ENCODE data around the gene SLC35F5. TPM values are rescaled to one million over a fixed set of nuclear protein-coding genes. Genes with fewer than 3 reads are reported as not detected.
"Not testable (repeated sequence)": the region's sequence is repeated elsewhere in the genome, so short reads cannot be mapped to it uniquely, and the experiment has no call there.

Gene SLC35F5
- total and polyA plus RNA-seq, 7 donors = 23.1 to 86.3 (median 48.9) TPM

DNA sequence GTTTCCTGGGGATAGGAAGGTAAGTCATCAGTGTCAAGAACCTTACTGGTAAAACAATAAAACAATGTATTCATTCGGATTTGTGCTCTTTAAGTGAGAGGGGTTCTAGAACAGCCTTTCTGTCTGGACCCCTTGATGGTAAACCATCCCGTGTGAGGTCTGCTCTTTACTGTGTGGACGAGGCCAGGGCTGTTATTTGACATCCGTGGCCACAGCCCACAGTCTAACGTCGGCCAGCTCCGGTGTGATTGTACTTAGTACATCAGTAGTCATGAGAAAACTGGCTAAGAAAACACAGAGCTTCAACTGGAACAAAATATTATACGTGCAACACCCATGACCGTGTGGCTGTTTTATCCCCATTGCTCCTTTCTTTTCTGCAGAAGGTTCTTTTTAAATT, 62.0 kb downstream of the SLC35F5 start:
- TF ChIP-seq CTCF (IDR thresholded peaks at IDR 0.05) = no peak

GRCh38 chr2:113692698-113693428, 63.6 kb downstream of the SLC35F5 start:
- Histone ChIP-seq H3K36me3 (ENCODE audit: insufficient read depth in 1 of 2, low read depth in 1 of 2) (no peaks in the 10 kb centered on the region), H3K9me3 (no peaks in the 10 kb centered on the region), H3K27me3 (ENCODE audit: insufficient read depth in 3 of 3, low read length in 2 of 3) (no peaks in the 10 kb centered on the region), H3K4me3 (no peak overlapping the region), H3K27ac (no peak overlapping the region), H3K4me1 (no peaks in the 10 kb centered on the region)
- no peak for TF ChIP-seq CTCF (IDR thresholded peaks at IDR 0.05)
- DNase-seq = no peak
- WGBS, 3 donors = 65 to 78% (median 70%) methylated on average over 3 of the region's 3 CpGs
- intact Hi-C loops (cut with DNase I) = no loop called here
- no peak for ATAC-seq

More for the DNA sequence above, 62.0 kb downstream of the SLC35F5 start:
- no peak overlapping the region for H3K27ac ChIP-seq
- H3K36me3 ChIP-seq (ENCODE audit: insufficient read depth in 1 of 2, low read depth in 1 of 2) = no peaks in the 10 kb centered on the region
- no peaks in the 10 kb centered on the region for H3K4me1 ChIP-seq
- H3K27me3 ChIP-seq (ENCODE audit: insufficient read depth in 3 of 3, low read length in 2 of 3) = no peaks in the 10 kb centered on the region
- no peak for ATAC-seq
- intact Hi-C loops (cut with DNase I) = no loop called here
- DNase-seq = no peak
- no peak overlapping the region for H3K4me3 ChIP-seq
- WGBS, 3 donors = 67 to 75% (median 71%) methylated on average over 9 of the region's 9 CpGs
- H3K9me3 ChIP-seq = no peaks in the 10 kb centered on the region

- WGBS, 3 donors = 49 to 56% (median 53%) methylated on average over 3 of the region's 3 CpGs
- H3K36me3 ChIP-seq (ENCODE audit: insufficient read depth in 1 of 2, low read depth in 1 of 2); ATAC-seq; H3K4me3 ChIP-seq; DNase-seq; H3K27me3 ChIP-seq (ENCODE audit: insufficient read depth in 3 of 3, low read length in 2 of 3); H3K9me3 ChIP-seq; intact Hi-C loops (cut with DNase I); H3K4me1 ChIP-seq; H3K27ac ChIP-seq: not testable (repeated sequence)
Observed at GRCh38 chr2:113690871-113691270, 65.6 kb downstream of the SLC35F5 start.

- H3K4me3 ChIP-seq = no peak overlapping the region
- no peak overlapping the region for H3K27ac ChIP-seq
- 88 to 91% (median 89%) methylated on average over 2 of the region's 2 CpGs for WGBS, 3 donors
- no peaks in the 10 kb centered on the region for H3K27me3 ChIP-seq (ENCODE audit: insufficient read depth in 3 of 3, low read length in 2 of 3)
- no peaks in the 10 kb centered on the region for H3K4me1 ChIP-seq
- no peaks in the 10 kb centered on the region for H3K36me3 ChIP-seq (ENCODE audit: insufficient read depth in 1 of 2, low read depth in 1 of 2)
- intact Hi-C loops (cut with DNase I) = no loop called here
- no peaks in the 10 kb centered on the region for H3K9me3 ChIP-seq
- no peak for TF ChIP-seq CTCF (IDR thresholded peaks at IDR 0.05)
- no peak for ATAC-seq
- no peak for DNase-seq
Observed at GRCh38 chr2:113686537-113686936, 69.9 kb downstream of the SLC35F5 start.

DNA sequence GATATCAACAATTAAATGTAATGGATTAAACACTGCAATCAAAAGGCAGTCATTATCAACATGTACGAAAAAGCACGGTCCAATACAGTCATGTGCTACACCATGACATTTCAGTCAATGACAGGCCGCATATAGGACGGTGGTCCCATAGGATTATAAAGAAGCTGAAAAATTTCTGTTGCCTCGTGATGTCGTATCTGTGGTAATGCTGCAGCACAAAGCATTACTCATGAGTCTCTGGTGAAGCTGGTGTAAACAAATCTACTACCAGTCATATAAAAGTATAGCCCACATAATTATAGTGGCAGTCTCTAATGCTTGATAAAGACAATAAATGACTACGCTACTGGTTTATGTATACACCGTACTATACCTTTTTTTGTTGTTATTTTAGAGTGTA, 71.0 kb downstream of the SLC35F5 start:
- WGBS, 3 donors = 81 to 85% (median 84%) methylated on average over 8 of the region's 8 CpGs
- Histone ChIP-seq H3K36me3 (ENCODE audit: insufficient read depth in 1 of 2, low read depth in 1 of 2) (no peaks in the 10 kb centered on the region), H3K9me3 (no peaks in the 10 kb centered on the region), H3K27me3 (ENCODE audit: insufficient read depth in 3 of 3, low read length in 2 of 3) (no peaks in the 10 kb centered on the region), H3K4me3 (no peak overlapping the region), H3K27ac (no peak overlapping the region), H3K4me1 (no peaks in the 10 kb centered on the region)
- no peak for TF ChIP-seq CTCF (IDR thresholded peaks at IDR 0.05)
- intact Hi-C loops (cut with DNase I) = no loop called here
- ATAC-seq (no peak), DNase-seq (no peak)

All from psoas muscle (tissue), 8 donors.